HG02798 (cell line): ENCODE measurements around the gene KLHDC7B.
"Not testable (repeated sequence)": the region's sequence is repeated elsewhere in the genome, so short reads cannot be mapped to it uniquely, and the experiment has no call there.

Experiments
- ATAC-seq: cut with Tn5 transposase; IDR thresholded peaks from one replicate; pipeline ENCODE4 v1.9.1; 2021; ENCODE audit warnings: mild to moderate bottlenecking; ENCODE audit not compliant: unreplicated experiment, poor library complexity

The KLHDC7B gene

GRCh38 chr22:50516891-50517290, 28.8 kb upstream of the KLHDC7B start:
- ATAC-seq, result no peak

GRCh38 chr22:50517495-50518260, 28.0 kb upstream of the KLHDC7B start:
- no peak for ATAC-seq

GRCh38 chr22:50518606-50519005, 27.1 kb upstream of the KLHDC7B start:
- no peak for ATAC-seq

GRCh38 chr22:50519151-50519550, 26.5 kb upstream of the KLHDC7B start:
- no peak for ATAC-seq

- ATAC-seq, result not testable (repeated sequence)
Observed at GRCh38 chr22:50520184-50520583, 25.5 kb upstream of the KLHDC7B start.

GRCh38 chr22:50520826-50521453, 24.8 kb upstream of the KLHDC7B start:
- ATAC-seq, result no peak

- ATAC-seq, result no peak
Observed at GRCh38 chr22:50521710-50522109, 24.0 kb upstream of the KLHDC7B start.

GRCh38 chr22:50522208-50522805, 23.4 kb upstream of the KLHDC7B start:
- no peak for ATAC-seq

- ATAC-seq, result no peak
Observed at GRCh38 chr22:50522806-50523438, 22.8 kb upstream of the KLHDC7B start.

GRCh38 chr22:50523458-50523805, 22.3 kb upstream of the KLHDC7B start:
- ATAC-seq, result no peak

- no peak for ATAC-seq
Observed at GRCh38 chr22:50523806-50524675, 21.7 kb upstream of the KLHDC7B start.

- ATAC-seq, result no peak
Observed at GRCh38 chr22:50524676-50525103, 21.0 kb upstream of the KLHDC7B start.

- peak; percentile 50 for ATAC-seq
Observed at GRCh38 chr22:50525104-50525857, 20.4 kb upstream of the KLHDC7B start, which contains the start of gene SCO2. Gene SCO2, minus strand, starts transcription at chr22:50525598. Its CDS starts 1,187 bp downstream, at chr22:50524411.

GRCh38 chr22:50525858-50526107, 19.9 kb upstream of the KLHDC7B start:
- ATAC-seq, result no peak

GRCh38 chr22:50526108-50526833, 19.4 kb upstream of the KLHDC7B start:
- ATAC-seq, result peak; percentile 34

- ATAC-seq, result no peak
Observed at GRCh38 chr22:50526834-50527801, 18.6 kb upstream of the KLHDC7B start.

- no peak for ATAC-seq
Observed at GRCh38 chr22:50527921-50528681, 17.6 kb upstream of the KLHDC7B start.
